GM12873 (cell line): ENCODE results near the gene OMA1.

Experiments used
- TF ChIP-seq, protein P1 (sequence below): IDR thresholded peaks from 2 replicates; pipeline ENCODE4 v1.5.1; 2012; ENCODE audit warnings: low read depth, mild to moderate bottlenecking, moderate library complexity, low read length, control low read depth; ENCODE audit not compliant: insufficient read depth; ENCODE audit errors: missing control alignments

Gene OMA1

DNA sequence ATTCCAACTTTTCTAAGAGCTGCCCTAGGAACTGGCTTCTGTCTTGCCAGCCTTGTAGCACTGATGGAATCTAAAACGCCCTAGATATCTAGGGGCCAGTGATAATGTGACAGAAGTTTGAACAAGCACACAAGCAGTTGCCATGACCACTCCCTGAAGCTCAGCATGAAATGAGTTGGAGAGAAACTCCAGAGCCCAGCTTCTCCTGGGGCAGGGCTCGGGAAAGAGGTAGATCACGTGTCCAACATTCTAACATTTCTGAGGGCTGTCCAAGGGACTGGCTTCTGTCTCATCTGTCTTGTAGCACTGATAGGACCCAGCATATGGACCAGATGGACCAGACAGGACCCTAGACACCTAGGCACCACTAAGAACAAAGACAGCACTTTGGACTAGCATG lies 37.9 kb downstream of the OMA1 start:
- TF ChIP-seq, protein P1, sequence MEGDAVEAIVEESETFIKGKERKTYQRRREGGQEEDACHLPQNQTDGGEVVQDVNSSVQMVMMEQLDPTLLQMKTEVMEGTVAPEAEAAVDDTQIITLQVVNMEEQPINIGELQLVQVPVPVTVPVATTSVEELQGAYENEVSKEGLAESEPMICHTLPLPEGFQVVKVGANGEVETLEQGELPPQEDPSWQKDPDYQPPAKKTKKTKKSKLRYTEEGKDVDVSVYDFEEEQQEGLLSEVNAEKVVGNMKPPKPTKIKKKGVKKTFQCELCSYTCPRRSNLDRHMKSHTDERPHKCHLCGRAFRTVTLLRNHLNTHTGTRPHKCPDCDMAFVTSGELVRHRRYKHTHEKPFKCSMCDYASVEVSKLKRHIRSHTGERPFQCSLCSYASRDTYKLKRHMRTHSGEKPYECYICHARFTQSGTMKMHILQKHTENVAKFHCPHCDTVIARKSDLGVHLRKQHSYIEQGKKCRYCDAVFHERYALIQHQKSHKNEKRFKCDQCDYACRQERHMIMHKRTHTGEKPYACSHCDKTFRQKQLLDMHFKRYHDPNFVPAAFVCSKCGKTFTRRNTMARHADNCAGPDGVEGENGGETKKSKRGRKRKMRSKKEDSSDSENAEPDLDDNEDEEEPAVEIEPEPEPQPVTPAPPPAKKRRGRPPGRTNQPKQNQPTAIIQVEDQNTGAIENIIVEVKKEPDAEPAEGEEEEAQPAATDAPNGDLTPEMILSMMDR = no peak

DNA sequence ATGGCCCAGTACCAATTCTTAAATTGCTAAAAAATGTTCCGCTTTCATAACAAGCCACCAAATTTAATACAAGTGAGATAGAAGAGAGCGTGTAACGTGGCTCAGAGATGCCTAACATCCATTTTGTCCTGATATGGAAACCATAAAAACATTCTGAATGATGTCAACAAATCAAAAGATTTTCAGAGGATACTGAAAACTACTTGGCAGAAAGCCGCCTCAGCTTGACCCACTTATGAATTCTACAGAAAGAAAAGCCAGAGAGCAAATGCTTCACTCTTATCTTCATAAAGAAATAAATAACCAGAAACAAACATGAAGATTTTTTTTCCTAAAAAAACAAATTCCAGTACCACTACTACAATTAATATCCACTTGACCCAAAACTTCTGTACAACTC lies 41.2 kb downstream of the OMA1 start:
- TF ChIP-seq, protein P1 = no peak

DNA sequence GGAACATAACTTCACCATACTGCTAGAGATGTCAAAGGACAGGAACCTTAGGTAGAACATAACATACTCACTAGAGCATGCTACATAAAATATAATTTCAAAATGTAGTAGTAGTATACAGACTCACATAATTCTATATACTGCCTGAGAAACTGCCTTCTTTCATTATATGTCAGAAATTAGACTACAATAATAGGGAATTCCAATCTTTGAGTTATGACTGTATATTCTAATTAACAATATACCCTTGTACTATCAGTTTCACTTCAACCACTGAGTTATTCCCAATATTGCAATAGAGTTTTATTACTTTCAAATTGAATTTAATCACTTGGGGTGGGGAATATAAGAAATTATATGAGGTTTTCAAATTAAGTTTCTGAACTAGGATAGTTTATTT lies 44.0 kb downstream of the OMA1 start:
- TF ChIP-seq, protein P1 = no peak

DNA sequence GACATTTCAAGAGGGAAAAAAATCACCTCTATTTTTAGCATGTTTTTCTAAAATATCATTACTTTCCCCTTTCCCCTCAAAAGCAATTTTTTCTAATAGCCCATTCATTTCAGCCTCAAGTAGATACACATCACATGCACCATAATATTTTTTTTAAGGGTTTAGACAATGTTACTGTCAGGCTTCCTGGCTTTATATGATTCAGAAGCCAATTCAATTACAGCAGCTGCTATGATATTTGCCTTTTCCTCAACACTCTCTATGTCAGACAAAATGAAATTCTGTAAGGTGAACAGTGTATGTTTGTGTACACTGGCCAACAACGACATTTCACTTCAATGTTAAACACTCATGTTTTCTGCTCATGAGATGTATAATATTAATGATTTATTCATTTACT lies 46.5 kb downstream of the OMA1 start:
- TF ChIP-seq, protein P1 = no peak

DNA sequence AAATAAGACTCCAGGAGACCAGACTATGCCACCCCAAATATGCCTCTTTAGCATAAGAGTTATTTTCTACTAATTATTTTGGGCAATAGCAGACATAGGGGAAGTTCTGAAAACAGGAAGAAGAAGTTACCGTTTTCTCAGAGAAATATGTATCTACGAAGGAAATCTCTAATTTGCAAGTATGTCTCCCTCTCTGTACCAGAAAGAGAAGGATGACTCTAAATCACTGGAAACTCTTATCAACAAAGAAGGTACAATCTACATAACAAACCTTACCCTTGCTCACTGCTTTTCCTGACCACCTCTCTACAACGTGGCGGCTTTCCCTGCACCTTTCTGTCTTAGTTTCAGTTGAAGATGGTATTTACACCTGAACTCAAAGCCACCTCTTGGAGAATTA lies 49.0 kb downstream of the OMA1 start:
- TF ChIP-seq, protein P1 = no peak

DNA sequence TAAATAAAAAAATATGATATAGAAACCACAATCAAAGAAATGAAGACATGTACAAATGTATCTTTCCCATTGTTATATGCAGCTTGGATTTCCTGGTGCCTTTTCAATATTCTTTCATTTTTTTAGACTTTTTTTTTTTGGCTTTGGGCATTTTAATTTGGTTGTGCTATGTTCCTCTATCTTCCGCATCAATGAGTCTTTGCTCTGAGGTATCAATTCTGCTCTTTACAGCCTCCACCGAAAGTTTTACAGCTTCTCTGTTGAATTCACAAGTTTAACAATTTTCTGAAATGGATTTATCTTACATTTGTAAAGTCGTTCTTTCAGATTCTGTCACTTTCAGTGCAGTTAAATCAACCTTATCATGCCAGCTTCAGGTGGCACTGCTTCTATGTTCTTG lies 50.5 kb downstream of the OMA1 start:
- TF ChIP-seq, protein P1 = no peak

DNA sequence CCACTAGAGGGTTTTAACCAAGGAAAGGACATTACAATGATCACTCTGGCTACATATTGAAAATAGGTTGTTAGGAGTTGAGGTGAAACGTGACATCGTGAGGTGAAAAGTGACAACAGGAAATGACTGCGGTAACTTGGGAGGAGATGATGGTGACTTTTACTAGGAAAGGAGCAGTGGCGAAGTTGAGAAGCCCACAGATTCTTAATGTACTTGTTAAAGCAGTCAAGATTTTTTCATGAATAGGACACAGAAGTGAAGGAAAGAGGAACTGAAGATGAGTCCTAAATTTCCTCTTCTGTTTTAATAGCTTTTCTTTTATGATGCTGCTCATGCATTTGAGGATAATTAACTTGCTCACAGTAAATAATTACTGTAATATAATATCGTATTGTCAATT lies 59.5 kb downstream of the OMA1 start:
- TF ChIP-seq, protein P1 = no peak

DNA sequence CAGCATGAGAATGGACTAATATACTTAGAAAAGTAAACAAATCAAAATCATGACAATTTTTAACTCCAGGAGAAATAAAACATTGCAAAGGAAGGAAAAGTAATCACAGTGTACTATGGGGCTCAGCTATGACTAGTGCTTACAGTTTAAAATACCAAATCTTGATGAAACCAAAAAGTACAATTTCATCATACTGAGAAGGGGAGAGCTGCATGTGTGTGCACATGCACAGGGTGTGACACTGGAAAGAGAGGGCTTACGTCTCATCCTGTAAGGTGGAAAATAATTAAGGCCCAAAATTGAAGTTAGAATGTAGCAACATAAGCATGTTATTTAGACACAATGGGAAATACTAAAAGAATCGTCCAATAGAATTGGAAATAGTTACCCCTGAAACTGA lies 64.6 kb downstream of the OMA1 start:
- TF ChIP-seq, protein P1 = no peak
